Neural progenitor cell (in vitro differentiated cells): ENCODE measurements around the gene TRIP12. TPM values are rescaled to one million over a fixed set of nuclear protein-coding genes. Genes with fewer than 3 reads are reported as not detected.

Experiments used
- DNase-seq: peaks from one replicate; pipeline ENCODE4 v3.0.0-alpha.2; 2016; ENCODE audit warnings: low spot score
- H2AFZ ChIP-seq: fragments of 200-600 bp; sonication (generic); replicated peaks from 2 replicates; pipeline ENCODE4 v1.6.1; 2016; ENCODE audit warnings: antibody characterized with exemption
- H3F3A ChIP-seq: fragments of 200-600 bp; sonication (generic); 2 replicates; pipeline ENCODE4 v1.6.1; 2016; ENCODE audit warnings: antibody characterized with exemption, low read depth
- H3K27ac ChIP-seq: fragments of 200-600 bp; sonication (generic); 2 replicates; pipeline ENCODE4 v1.5.1; 2016; ENCODE audit warnings: mild to moderate bottlenecking
- H3K27me3 ChIP-seq: fragments of 200-600 bp; sonication (generic); 2 replicates; pipeline ENCODE4 v1.6.1; 2016; ENCODE audit warnings: mild to moderate bottlenecking, moderate library complexity
- H3K36me3 ChIP-seq: fragments of 200-600 bp; sonication (generic); 2 replicates; pipeline ENCODE4 v1.5.1; 2016
- H3K4me1 ChIP-seq: fragments of 200-600 bp; sonication (generic); 2 replicates; pipeline ENCODE4 v1.6.1; 2016; ENCODE audit warnings: mixed run types
- H3K4me2 ChIP-seq: fragments of 200-600 bp; sonication (generic); 2 replicates; pipeline ENCODE4 v1.6.1; 2016
- H3K4me3 ChIP-seq: fragments of 200-600 bp; sonication (generic); 2 replicates; pipeline ENCODE4 v1.5.1; 2016
- H3K79me2 ChIP-seq: fragments of 200-600 bp; sonication (generic); 2 replicates; pipeline ENCODE4 v1.6.1; 2016; ENCODE audit warnings: low read depth
- H3K9ac ChIP-seq: fragments of 200-600 bp; sonication (generic); 2 replicates; pipeline ENCODE4 v1.6.1; 2016
- H3K9me3 ChIP-seq: fragments of 200-600 bp; sonication (generic); 2 replicates; pipeline ENCODE4 v1.5.1; 2016; ENCODE audit warnings: low read depth
- H4K20me1 ChIP-seq: fragments of 200-600 bp; sonication (generic); 2 replicates; pipeline ENCODE4 v1.6.1; 2016; ENCODE audit warnings: low read depth
- H3K27ac Mint-ChIP-seq: 3 replicates; pipeline ENCODE4 v1.8.0; 2021; ENCODE audit warnings: mixed read lengths
- H3K27me3 Mint-ChIP-seq: 2 replicates; pipeline ENCODE4 v1.8.0; 2022; ENCODE audit warnings: low read depth, mild to moderate bottlenecking, inconsistent platforms, moderate library complexity, mixed read lengths; ENCODE audit not compliant: insufficient read depth
- H3K36me3 Mint-ChIP-seq: 3 replicates; pipeline ENCODE4 v1.8.0; 2021; ENCODE audit warnings: mixed read lengths
- H3K4me1 Mint-ChIP-seq: 3 replicates; pipeline ENCODE4 v1.8.0; 2021; ENCODE audit warnings: mixed read lengths
- H3K4me3 Mint-ChIP-seq: 3 replicates; pipeline ENCODE4 v1.8.0; 2021; ENCODE audit warnings: mild to moderate bottlenecking, moderate library complexity, mixed read lengths
- H3K9me3 Mint-ChIP-seq: 3 replicates; pipeline ENCODE4 v1.8.0; 2020; ENCODE audit warnings: mixed read lengths
- CTCF ChIP-seq: fragments of 200-600 bp; sonication (generic); IDR thresholded peaks from 2 replicates; pipeline ENCODE4 v1.5.1; 2017; ENCODE audit warnings: antibody characterized with exemption, mild to moderate bottlenecking
- EZH2 ChIP-seq: fragments of 200-600 bp; sonication (generic); IDR thresholded peaks from 2 replicates; pipeline ENCODE4 v1.6.1; 2017; ENCODE audit warnings: antibody characterized with exemption, mild to moderate bottlenecking, moderate library complexity
- EZH2phosphoT487 ChIP-seq: fragments of 200-600 bp; sonication (generic); IDR thresholded peaks from 2 replicates; pipeline ENCODE4 v1.6.1; 2017; ENCODE audit warnings: antibody characterized with exemption
- total RNA-seq: library from RNA; depleted of rRNA; stranded (reverse); fragments of >200 nt; gene quantifications from 2 replicates; pipeline ENCODE4 v1.2.3, GENCODE V29; 2015; ENCODE audit warnings: low replicate concordance

The TRIP12 gene
- total RNA-seq, 1 donor from 2014 or later: 157 TPM

- TF ChIP-seq EZH2 (no peak), EZH2phosphoT487 (no peak), CTCF (no peak)
- H3F3A ChIP-seq: no peaks in the 10 kb centered on the region
- Mint-ChIP-seq H3K27ac (no peak overlapping the region), H3K36me3 (peaks cover 33% of the 10 kb centered on the region), H3K4me3 (no peak overlapping the region), H3K9me3 (no peaks in the 10 kb centered on the region), H3K4me1 (peaks cover 3% of the 10 kb centered on the region), H3K27me3 (peaks cover 4% of the 10 kb centered on the region)
- H3K4me1 ChIP-seq: no peaks in the 10 kb centered on the region
- no peaks in the 10 kb centered on the region for H3K9me3 ChIP-seq
- H3K79me2 ChIP-seq: peaks cover 80% of the 10 kb centered on the region
- H4K20me1 ChIP-seq: peaks cover 42% of the 10 kb centered on the region
- H3K9ac ChIP-seq: no peak overlapping the region
- no peak overlapping the region for H3K27ac ChIP-seq
- H2AFZ ChIP-seq: no peak overlapping the region
- no peak overlapping the region for H3K4me3 ChIP-seq
- peaks cover 10% of the 10 kb centered on the region for H3K36me3 ChIP-seq
- no peaks in the 10 kb centered on the region for H3K27me3 ChIP-seq
- no peak overlapping the region for H3K4me2 ChIP-seq
- DNase-seq: no peak
Observed at GRCh38 chr2:229874647-229875046, 47.2 kb downstream of the TRIP12 start.

GRCh38 chr2:229873123-229873581 lies 48.7 kb downstream of the TRIP12 start:
- H4K20me1 ChIP-seq: peaks cover 51% of the 10 kb centered on the region
- H3K36me3 ChIP-seq: no peaks in the 10 kb centered on the region
- no peaks in the 10 kb centered on the region for H3K27me3 ChIP-seq
- H3K4me1 ChIP-seq: no peaks in the 10 kb centered on the region
- DNase-seq: no peak
- H3K27ac ChIP-seq: no peak overlapping the region
- H3K27ac Mint-ChIP-seq: no peak overlapping the region
- H3K4me2 ChIP-seq: no peak overlapping the region
- H3K9me3 ChIP-seq: no peaks in the 10 kb centered on the region
- H3K4me3 Mint-ChIP-seq: no peak overlapping the region
- no peak overlapping the region for H2AFZ ChIP-seq
- no peaks in the 10 kb centered on the region for H3F3A ChIP-seq
- peaks cover 31% of the 10 kb centered on the region for H3K36me3 Mint-ChIP-seq
- TF ChIP-seq EZH2phosphoT487: no peak
- no peak for TF ChIP-seq CTCF
- TF ChIP-seq EZH2: no peak
- H3K9me3 Mint-ChIP-seq: no peaks in the 10 kb centered on the region
- H3K9ac ChIP-seq: no peak overlapping the region
- H3K4me1 Mint-ChIP-seq: peaks cover 3% of the 10 kb centered on the region
- peaks cover 4% of the 10 kb centered on the region for H3K27me3 Mint-ChIP-seq
- peaks cover 90% of the 10 kb centered on the region for H3K79me2 ChIP-seq
- H3K4me3 ChIP-seq: no peak overlapping the region

GRCh38 chr2:229870903-229871656 lies 50.7 kb downstream of the TRIP12 start:
- H3K9me3 Mint-ChIP-seq: no peaks in the 10 kb centered on the region
- TF ChIP-seq EZH2 (no peak), EZH2phosphoT487 (no peak), CTCF (no peak)
- H3K4me1 Mint-ChIP-seq: peaks cover 3% of the 10 kb centered on the region
- peaks cover 93% of the 10 kb centered on the region for H3K79me2 ChIP-seq
- H3K4me1 ChIP-seq: no peaks in the 10 kb centered on the region
- no peak overlapping the region for H3K4me2 ChIP-seq
- no peak overlapping the region for H3K9ac ChIP-seq
- H2AFZ ChIP-seq: no peak overlapping the region
- peaks cover 24% of the 10 kb centered on the region for H3K36me3 Mint-ChIP-seq
- no peak overlapping the region for H3K27ac ChIP-seq
- DNase-seq: no peak
- H3K27ac Mint-ChIP-seq: no peak overlapping the region
- H3K27me3 Mint-ChIP-seq: no peaks in the 10 kb centered on the region
- no peaks in the 10 kb centered on the region for H3K36me3 ChIP-seq
- peaks cover 48% of the 10 kb centered on the region for H4K20me1 ChIP-seq
- no peaks in the 10 kb centered on the region for H3K9me3 ChIP-seq
- no peak overlapping the region for H3K4me3 Mint-ChIP-seq
- H3K27me3 ChIP-seq: no peaks in the 10 kb centered on the region
- no peaks in the 10 kb centered on the region for H3F3A ChIP-seq
- no peak overlapping the region for H3K4me3 ChIP-seq
